HG03045 (cell line): ENCODE data around the gene CREM.
A peak's percentile ranks its signal among the peaks of the same experiment; 100 is the strongest.
"Not testable (repeated sequence)": the region's sequence is repeated elsewhere in the genome, so short reads cannot be mapped to it uniquely, and the experiment has no call there.

Experiments used
- ATAC-seq: cut with Tn5 transposase; IDR thresholded peaks from one replicate; pipeline ENCODE4 v1.9.1; 2021; ENCODE audit warnings: mild to moderate bottlenecking, moderate library complexity; ENCODE audit not compliant: unreplicated experiment

Gene CREM

GRCh38 chr10:35126530-35127288 lies at the start of gene CREM:
CREM (plus strand) TSS chr10:35126846; CDS start chr10:35137836, 10,990 bp downstream.
- ATAC-seq: peak; percentile 81

- no peak for ATAC-seq
Observed at GRCh38 chr10:35079265-35079664, 47.4 kb upstream of the CREM start.

GRCh38 chr10:35079763-35080162 lies 46.9 kb upstream of the CREM start:
- no peak for ATAC-seq

- ATAC-seq: not testable (repeated sequence)
Observed at GRCh38 chr10:35080261-35080660, 46.4 kb upstream of the CREM start.

- no peak for ATAC-seq
Observed at GRCh38 chr10:35083242-35083641, 43.4 kb upstream of the CREM start.

GRCh38 chr10:35089611-35090161 lies 37.0 kb upstream of the CREM start:
- ATAC-seq: peak; percentile 21

GRCh38 chr10:35090162-35090954 lies 36.3 kb upstream of the CREM start, which contains the start of gene CUL2:
CUL2 (minus strand) TSS chr10:35090341; CDS start chr10:35071317, 19,024 bp downstream.
- peak; percentile 96 for ATAC-seq

- ATAC-seq: no peak
Observed at GRCh38 chr10:35091994-35092790, 34.5 kb upstream of the CREM start.

GRCh38 chr10:35092851-35093250 lies 33.8 kb upstream of the CREM start:
- no peak for ATAC-seq

GRCh38 chr10:35096312-35096711 lies 30.3 kb upstream of the CREM start:
- no peak for ATAC-seq

- ATAC-seq: no peak
Observed at GRCh38 chr10:35097510-35097909, 29.1 kb upstream of the CREM start.

- no peak for ATAC-seq
Observed at GRCh38 chr10:35103882-35104281, 22.8 kb upstream of the CREM start.

- no peak for ATAC-seq
Observed at GRCh38 chr10:35112571-35112970, 14.1 kb upstream of the CREM start.

GRCh38 chr10:35119378-35119777 lies 7.3 kb upstream of the CREM start:
- no peak for ATAC-seq

- ATAC-seq: no peak
Observed at GRCh38 chr10:35124540-35124939, 2.1 kb upstream of the CREM start.

GRCh38 chr10:35126062-35126529 lies 550 bp upstream of the CREM start:
- ATAC-seq: no peak

- peak; percentile 21 for ATAC-seq
Observed at GRCh38 chr10:35127289-35127891, 744 bp downstream of the CREM start.

- no peak for ATAC-seq
Observed at GRCh38 chr10:35129185-35129674, 2.6 kb downstream of the CREM start.

GRCh38 chr10:35130663-35131062 lies 4.0 kb downstream of the CREM start:
- ATAC-seq: no peak

- ATAC-seq: no peak
Observed at GRCh38 chr10:35132727-35133126, 6.1 kb downstream of the CREM start.
